Coronary artery (tissue), 2 donors: ENCODE data around the gene MITF.

Source experiments
- DNase-seq: peaks from one replicate; pipeline ENCODE4 v3.0.0-alpha.2; 2017; ENCODE audit warnings: low spot score
- H3K27ac ChIP-seq, 2 donors: fragments of 200-600 bp; sonication (generic); one replicate each; pipeline ENCODE4 v1.5.1; 2016 to 2019
- H3K4me3 ChIP-seq: fragments of 200-600 bp; sonication (generic); 2 replicates; pipeline ENCODE4 v1.5.1; 2016; ENCODE audit warnings: mild to moderate bottlenecking, moderate library complexity
- CTCF ChIP-seq: fragments of 200-600 bp; sonication (generic); IDR thresholded peaks from one replicate; pipeline ENCODE4 v1.5.1; 2019; ENCODE audit warnings: antibody characterized with exemption

Gene MITF

GRCh38 chr3:69740103-69741021, 1.1 kb downstream of the MITF start:
- TF ChIP-seq CTCF = no peak
- peak overlapping the region; percentile 98 for H3K4me3 ChIP-seq
- peak overlapping the region; percentile 69 to 87 for H3K27ac ChIP-seq
- no peak for DNase-seq

GRCh38 chr3:69741032-69741767, 1.9 kb downstream of the MITF start:
- no peak for DNase-seq
- TF ChIP-seq CTCF = no peak

GRCh38 chr3:69742391-69742790, 3.1 kb downstream of the MITF start:
- Histone ChIP-seq H3K4me3 (no peak overlapping the region), H3K27ac (no peak overlapping the region)
- DNase-seq = no peak
- TF ChIP-seq CTCF = no peak

More at GRCh38 chr3:69741032-69741767, 1.9 kb downstream of the MITF start:
- peak overlapping the region; percentile 98 for H3K4me3 ChIP-seq
- H3K27ac ChIP-seq = peak overlapping the region in 1 of 2 donors; percentile 87

GRCh38 chr3:69743975-69744906, 5.0 kb downstream of the MITF start:
- Histone ChIP-seq H3K27ac (no peak overlapping the region), H3K4me3 (no peak overlapping the region)
- DNase-seq = no peak
- no peak for TF ChIP-seq CTCF

- Histone ChIP-seq H3K4me3 (peak overlapping the region; percentile 8), H3K27ac (peak overlapping the region; percentile 19 to 25)
- TF ChIP-seq CTCF = no peak
- no peak for DNase-seq
Measured at GRCh38 chr3:69745505-69745904, 6.2 kb downstream of the MITF start.

GRCh38 chr3:69746119-69746518, 6.9 kb downstream of the MITF start:
- no peak for TF ChIP-seq CTCF
- Histone ChIP-seq H3K4me3 (peak overlapping the region; percentile 8), H3K27ac (peak overlapping the region; percentile 25 to 28)
- no peak for DNase-seq
